Stimulated activated CD4-positive, alpha-beta T cell treated with anti-CD3 and anti-CD28 coated beads, Interleukin-4, amount 100 ng/mL, for 48 hours (primary cell): ENCODE measurements around the gene HLA-DRA.

Source experiments
- DNase-seq, 2 donors: peaks; one replicate each; pipeline ENCODE4 v3.0.0-alpha.2; 2020; ENCODE audit warnings: low read depth in 2 of 2

HLA-DRA gene

DNA sequence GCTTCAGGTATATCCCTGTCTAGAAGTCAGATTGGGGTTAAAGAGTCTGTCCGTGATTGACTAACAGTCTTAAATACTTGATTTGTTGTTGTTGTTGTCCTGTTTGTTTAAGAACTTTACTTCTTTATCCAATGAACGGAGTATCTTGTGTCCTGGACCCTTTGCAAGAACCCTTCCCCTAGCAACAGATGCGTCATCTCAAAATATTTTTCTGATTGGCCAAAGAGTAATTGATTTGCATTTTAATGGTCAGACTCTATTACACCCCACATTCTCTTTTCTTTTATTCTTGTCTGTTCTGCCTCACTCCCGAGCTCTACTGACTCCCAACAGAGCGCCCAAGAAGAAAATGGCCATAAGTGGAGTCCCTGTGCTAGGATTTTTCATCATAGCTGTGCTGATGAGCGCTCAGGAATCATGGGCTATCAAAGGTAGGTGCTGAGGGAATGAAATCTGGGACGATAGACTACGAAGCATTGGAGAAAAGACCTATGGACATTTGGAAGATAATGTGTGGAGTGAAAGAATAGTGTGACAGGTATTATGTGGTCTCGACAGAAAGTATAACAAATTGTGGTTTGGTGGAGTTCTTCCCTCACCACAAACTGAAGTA is at the start of gene HLA-DRA:
TSS of gene HLA-DRA (plus strand) at position 286 of the 613 bp plus-strand sequence. CDS start at position 350, 64 bp downstream.
- DNase-seq: no peak

DNA sequence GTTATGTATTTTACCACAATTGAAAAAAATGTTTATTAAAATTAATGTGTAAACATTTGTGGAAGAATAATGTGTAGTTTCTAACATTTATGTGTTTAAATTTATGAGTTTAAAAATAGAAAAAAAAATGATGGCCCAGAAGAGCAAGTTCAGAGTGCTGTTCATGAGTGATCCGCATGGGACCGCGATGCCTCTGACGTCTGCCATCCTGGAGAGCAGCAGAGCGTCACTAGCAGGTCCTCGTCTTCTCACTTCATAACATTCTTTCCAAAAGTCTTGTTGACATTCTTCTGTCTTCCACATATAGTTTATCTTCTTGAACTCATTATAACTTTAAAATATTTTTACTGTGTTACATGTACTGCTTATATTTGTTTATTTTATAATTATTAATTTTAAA is 48.2 kb upstream of the HLA-DRA start:
- no peak for DNase-seq

DNA sequence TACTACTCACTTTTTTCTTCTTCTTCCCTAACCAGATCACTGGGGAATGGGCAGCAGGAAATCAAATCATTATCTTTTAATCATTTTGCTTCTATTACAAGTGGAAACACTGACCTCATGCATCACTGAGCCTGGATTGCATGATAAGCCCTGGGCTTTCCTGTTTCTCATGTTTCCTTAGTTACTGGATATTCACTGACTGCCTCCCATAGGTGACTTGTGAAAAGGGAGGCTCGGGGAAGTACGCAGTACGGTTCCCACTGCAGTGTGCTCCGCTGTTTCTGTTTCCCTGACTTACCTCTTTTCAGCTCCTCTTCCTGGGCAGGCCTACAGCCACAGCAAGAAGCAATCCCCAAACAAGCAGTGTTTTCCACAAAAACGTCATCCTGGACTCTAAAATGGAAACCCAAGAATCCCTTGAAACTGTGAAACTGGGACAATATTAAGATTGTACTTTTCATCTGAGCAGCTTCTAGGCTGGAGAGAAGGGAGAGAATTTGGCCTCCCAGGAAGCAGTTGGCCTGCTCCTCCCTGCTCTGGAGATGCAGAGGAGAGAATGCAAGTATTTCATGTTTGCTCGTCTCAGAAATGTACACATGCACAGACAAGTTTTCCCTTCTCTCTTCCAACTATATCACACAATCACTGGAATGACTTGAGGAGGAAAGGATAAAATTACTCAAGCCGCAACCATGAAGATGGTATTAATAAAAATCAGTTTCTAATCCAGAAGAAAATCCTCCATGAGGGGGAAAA is 45.8 kb upstream of the HLA-DRA start:
- no peak for DNase-seq

DNA sequence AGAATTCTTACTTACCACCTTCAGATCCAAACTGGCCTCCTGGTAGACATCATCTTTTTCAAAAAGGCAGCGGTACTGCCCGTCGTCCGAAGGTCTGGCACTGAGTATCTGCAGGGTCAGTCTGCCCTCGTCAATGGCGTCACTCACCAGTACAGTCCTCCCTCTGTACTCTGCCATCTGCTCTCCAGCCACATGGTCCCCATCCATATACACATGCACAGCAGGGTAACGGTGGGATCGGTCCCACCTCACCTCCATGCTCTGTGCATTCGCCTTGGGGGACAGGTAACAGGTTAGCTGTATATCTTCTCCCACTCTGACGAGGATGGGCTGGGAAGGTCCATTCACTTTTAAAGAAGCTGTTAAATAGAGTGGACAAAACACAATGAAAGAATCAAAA is 43.7 kb upstream of the HLA-DRA start:
- no peak for DNase-seq

DNA sequence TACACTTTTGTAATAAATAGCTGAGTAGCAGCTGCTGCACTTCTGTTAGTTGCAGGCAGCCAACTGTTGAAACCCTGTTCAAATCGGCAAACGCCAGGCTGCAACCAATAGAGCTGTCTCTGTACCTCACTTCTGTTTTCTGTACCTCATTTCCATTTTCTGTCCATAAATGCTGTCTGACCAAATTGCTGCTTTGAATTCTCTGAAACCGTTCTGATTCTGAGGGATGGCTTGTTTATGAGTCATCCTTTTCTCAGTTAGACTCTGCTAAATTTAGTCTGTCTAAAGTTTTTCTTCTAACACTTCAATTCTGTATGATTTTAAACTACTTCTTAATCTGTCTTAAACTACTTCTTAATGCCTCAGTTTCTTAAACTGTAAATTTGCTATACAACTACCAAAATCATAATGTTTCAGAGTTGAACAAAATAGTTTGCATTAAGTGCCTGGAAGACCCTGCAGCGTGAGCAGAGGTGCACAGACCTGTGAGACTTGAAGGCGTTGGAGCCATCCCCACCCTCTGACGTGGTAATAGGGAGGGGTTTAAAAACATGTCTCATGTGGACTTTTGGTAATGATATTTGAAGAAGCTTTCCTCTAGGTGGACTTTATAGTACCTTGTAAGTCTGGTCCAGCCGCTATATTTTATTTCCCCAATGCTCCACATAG is 42.3 kb upstream of the HLA-DRA start:
- no peak for DNase-seq

DNA sequence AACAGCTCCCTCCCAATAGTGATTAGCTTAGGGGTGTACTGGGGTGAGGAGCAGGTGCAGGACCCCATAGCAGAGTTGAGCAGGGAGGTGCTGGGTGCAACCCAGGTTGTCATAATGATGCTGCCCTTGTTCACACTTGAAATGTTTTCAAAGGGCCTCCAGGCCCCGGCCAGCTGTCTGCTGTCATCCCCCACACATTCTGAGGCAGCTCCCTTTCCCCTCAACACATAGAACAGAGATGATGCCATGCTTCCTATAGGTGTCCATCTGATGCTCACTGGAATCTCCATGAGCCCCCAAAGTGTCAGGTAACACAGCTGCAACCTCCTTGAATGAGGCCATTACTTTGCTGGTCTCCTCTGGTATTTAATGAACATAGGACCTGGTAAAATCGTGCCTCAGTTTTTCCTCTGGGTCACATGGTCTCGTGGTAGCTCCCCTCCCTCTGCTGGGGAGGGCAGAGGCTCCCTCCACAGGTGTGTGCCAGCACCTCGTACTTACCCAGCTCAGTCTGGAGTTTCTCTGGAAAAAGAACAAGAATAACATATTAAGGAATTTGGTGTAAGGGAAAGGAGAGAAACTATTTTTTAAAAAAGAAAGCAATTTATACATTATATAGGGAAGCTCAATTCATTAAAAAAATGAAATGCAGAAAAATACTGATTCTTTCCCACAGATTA is 38.3 kb upstream of the HLA-DRA start:
- DNase-seq: no peak

DNA sequence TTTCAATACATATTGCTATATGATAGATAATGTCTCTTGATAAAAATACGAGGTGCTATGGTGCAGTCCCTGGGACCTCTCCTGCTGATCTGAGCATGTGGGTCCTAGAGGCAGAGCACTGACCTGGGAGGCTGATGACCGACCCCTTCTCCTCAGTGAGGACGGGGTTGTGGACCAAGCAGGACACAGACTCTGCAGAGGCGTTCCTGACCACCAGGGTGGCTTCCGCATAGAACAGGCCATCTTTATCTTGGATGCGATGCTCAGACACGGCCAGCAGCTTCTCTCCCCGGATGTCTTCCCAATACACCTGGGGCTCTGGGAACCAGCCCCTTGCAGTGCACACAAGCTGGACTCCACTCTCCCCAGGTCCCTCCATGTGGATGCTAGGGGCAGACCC is 36.9 kb upstream of the HLA-DRA start:
- no peak for DNase-seq

DNA sequence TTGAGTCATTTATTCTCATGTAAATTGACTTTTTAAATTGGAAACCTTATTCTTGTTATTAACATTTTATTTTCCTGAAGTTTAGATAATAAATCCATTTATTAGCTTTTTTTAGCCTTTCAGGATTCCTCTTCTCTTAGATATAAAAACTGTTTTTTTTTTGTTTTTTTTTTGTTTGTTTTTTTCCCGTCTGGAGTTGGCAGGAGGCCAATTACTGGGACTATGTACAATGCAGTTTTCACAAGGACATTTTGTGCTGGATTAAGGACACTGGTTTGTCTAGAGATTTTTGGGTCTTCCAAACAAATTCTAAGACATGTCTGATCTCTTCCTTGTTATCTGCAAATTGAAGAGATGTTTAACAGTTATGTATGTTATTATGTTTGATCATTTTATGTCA is 34.0 kb upstream of the HLA-DRA start:
- DNase-seq: no peak

DNA sequence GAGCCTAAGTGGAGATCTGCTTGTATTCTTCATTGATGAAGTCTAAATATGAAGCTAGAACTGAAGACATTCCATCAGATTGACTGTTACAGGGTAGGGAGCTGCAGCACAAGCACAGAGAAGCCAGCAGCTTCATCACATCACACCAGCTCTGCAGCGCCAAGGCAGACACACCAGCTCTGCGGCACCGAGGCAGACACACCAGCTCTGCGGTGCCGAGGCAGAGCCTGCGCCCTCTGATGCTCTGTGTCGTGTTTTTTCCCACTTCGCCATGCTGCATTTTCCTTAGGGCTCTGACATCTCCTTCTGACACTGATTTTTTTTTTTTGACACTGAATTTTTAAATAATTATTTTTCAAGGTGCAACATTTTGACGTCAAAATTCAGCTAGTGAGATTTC is 33.5 kb upstream of the HLA-DRA start:
- no peak for DNase-seq

DNA sequence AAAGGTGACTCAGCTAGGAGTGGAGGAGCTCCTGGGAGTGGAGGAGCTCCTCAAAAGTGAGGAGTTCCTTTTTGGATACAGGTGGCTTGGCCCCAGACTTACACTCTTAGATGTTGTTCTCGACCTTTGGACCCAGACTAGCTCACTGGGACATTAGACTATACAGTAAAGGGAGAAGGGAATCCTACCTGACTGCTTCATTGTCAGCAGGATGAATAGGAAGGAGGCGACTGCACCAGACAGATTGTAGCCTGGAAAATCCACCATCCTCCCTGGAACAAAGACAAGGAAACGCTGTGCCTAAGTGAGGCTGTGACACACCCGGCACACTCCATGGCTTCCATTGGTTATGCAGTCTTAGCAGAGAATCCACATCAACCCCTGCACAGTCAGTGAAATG is 32.8 kb upstream of the HLA-DRA start, which contains the start of gene BTNL2:
TSS of gene BTNL2 (minus strand) at position 325 of the 400 bp plus-strand sequence. CDS start at position 267, 58 bp downstream.
- no peak for DNase-seq

DNA sequence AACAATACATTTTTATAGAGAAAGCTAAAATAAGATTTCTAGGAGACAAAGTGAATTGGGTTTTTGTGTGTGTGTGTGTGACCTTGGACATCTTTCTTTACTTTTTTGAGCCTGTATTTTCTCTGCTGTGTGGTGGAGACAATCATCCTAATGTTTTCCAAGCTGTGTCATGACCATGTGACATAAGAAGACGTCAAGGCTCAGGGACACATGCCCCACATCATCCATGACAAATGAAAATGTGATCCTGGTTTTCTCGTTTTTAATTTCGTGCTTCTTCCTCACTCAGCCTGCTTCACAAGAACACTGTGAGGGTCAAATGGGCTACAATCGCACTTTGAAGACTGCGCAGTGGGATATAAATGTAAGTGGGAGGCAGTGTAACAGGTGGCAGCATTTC is 28.8 kb upstream of the HLA-DRA start:
- DNase-seq: no peak

DNA sequence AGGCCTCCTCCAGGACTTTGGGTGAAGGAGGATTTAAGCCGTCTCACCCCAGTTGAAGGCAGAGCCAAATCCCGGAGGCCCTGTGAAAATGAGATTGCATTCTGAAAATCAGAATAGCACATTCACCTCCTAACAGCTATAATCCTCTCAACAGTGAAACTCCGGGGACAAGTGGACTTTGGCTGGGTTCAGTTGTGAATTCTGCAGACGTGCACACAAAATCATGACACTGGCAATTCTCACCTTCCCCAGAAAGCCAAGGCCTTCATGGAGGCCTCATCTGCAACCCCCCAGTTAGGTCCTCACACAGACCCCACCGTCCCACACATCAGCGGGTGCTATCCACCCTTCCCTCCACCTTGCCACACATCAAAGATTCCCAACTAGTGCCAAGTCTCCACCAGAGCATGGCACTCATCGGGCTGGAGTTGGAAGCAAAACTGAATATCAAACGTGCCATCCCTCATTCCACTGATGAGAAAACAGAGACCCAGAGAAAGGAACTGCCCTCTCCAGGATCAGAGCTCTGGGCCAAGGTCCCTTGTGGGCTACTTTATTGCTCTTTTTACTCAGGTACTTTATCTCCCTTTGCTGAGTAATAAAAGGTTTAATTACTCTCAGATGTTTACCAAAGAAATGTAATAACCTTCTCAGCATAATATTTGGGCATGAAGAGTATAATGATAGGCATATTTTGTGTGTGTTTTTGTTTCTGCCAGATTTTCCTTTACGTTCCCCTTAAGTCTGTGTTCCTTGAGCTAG is 27.9 kb upstream of the HLA-DRA start:
- DNase-seq: no peak

DNA sequence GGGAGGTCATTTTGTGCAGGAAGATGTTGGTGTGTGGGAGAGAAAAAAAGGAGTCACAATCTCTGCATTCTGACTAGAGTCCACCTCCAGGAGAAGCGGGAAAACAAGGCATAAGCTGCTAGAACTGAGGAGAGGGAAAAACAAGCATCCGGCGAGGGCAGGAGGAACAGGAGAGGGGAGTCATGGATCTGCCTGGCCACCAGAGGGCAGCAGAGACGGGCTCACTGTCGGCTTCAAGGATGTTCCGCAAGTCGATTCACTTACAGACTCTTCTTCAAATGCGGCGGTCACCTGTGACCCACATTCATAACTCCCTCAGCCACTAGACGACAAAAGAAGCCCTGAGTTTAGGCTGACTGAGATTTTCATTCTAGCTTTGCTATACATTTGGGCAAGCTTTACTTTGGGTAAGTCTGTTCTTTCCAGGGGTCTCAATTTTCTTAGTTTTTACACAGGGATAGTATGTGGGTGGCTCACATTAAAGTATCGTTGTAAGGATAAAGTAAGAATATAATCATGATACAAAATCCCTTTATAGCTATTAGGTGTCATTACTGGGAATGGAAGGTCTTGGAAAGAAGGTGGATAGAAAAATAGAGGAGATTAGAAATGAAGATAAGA is 26.1 kb upstream of the HLA-DRA start:
- DNase-seq: peak; percentile 78 to 85

DNA sequence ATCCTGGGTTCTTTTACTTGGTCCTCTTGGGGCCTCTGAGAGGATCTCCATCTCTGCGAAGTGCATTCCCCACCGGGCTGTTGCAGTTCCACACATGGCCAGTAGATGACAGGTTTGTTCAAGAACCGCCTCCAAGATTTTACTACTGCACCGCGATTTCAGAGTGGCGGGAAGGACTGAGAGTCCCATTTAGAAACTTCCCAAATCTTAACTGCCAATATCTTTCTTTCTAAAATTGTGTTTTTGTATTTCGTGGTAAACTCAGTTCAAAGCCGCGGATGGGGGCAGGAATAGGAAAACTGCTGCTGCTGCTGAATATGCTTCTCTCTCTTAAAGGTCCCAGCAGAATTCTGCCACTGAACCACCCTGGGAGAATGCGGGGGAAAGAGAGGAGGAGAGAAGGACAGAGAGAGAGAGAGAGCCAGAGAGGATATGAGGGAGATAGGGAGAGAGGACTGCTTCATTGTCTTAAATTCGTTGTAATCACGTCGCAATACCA is 24.1 kb upstream of the HLA-DRA start:
- DNase-seq: peak; percentile 67 to 70

DNA sequence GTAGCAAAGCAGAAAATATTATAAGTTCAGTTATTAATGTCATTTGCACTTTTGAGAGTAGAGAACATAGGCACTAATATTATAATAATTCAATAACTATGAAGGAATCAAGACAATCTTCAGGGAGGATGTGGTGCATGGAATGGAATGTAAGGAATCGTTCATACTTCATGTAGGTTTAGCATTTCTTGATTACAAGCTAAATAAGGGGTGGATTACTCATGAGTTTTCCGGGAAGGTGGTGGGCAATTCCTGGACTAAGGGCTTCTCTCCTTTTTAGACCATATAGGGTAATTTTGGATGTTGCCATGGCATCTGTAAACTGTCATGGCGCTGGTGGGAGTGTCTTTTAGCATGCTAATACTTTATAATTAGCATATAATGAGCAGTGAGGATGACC is 23.7 kb upstream of the HLA-DRA start:
- no peak for DNase-seq

DNA sequence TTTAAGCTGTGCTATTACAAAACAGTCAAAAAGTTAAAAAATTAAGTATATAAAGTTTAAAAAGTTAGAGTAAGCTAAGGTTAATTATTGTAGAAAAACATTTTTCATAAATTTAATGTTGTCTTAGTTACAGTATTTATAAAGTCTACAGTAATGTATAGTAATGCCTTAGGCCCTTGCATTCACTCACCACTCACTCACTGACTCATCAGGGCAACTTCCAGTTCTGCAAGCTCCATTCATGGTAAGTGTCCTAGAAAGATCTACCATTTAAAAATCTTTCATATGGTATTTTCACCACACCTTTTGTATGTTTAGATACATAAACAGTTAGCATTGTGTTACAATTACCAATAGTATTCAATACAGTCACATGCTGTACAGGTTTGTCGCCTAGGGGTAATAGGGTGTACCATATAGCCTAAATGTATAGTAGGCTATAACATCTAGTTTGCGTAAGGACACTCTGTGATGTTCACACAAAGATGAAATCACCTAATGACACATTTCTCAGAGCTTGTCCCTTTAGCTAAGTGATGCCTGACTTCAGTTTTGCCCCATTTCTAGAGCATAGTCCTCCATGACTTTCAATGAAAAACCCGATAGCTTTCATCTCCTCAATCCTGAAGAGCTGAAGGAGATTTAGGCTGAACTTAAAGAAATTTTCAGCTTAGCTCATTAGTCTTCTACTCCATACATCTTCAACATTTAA is 14.9 kb upstream of the HLA-DRA start:
- DNase-seq: no peak

DNA sequence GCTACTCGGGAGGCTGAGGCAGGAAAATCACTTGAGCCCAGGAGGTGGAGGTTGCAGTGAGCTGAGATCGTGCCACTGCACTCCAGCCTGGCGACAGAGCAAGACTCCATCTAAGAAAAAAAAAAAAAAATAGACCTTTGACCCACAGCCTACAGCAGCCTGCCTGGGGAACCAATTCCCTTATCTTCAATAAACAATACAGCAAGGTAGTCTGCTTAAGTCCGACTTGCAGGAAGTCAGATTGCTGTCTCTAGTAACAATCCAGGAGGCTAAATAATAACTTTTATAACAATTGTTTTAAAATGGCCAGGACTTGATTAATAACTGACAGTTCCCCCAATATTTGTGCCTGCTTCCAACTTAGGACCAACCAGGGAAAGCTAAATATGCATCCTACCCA is 13.3 kb upstream of the HLA-DRA start:
- no peak for DNase-seq

DNA sequence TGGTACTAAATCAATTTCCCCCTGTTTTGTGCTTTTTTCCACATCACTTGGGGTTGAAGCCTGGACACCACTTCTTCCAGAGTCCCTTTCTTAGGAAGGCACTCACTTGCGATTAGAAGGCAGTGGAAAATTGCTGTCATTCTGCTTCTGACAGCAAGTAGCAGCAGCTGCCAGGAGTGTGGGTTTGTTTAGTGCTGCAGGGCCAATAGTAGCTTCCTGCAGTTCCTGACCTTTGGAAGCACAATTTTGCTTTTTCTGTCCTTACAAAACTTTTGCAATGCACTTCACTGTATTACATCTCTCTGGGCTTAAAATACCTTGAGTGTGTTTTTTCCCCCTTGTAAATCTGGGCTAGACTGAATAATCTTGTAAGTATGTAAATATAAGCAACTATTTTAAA is 12.5 kb upstream of the HLA-DRA start:
- no peak for DNase-seq

DNA sequence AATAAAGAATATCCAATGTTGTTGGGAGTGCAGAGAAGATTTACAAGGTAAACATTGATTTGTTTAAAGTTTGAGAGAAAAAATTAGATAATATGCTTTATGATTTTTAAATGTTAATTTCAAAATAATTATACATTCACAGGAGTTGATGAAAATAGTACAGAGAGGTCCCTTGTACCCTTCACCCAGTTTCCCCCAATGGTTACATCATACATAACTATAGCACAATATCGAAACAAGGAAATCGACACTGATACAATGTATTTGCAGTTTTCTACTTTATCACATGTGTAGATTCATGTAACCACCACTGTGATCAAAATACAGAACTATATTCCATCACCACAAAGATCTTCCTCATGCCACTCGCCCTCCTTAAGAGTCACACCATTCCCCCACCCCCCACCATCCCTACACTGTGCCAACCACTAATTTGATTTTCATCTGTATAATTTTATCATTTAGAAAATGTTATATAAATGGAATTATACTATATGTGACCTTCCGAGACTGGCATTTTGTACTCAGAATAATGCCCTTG is 11.7 kb upstream of the HLA-DRA start:
- DNase-seq: no peak

DNA sequence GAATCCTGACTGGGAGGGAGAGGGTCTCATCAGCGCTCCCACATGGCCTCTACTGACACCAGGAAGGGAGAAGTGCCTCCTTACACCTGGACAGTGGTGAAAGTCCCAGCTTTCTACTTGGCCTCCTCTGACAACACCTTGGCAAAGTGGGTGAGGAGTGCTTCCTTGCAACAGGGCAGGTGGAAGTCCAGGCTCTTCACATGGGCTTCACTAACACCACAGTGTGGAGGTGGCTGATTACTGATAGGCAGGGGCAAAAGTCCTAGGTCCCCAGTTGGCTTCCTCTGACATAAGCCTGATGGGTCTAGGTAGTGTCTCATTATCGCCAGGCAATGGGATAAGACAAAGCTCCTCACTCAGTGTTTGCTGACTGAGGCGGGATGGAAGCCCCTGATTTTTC is 9.5 kb upstream of the HLA-DRA start:
- no peak for DNase-seq
